OCI-LY7 (cell line): ENCODE results near the gene DUSP14. TPM values are rescaled to one million over a fixed set of nuclear protein-coding genes. Genes with fewer than 3 reads are reported as not detected.

Experiments used
- BruUV-seq: library from RNA; stranded (reverse); fragments of 400-500 nt; replicated peaks from 2 replicates; lab custom pipeline; 2021; lab: Mats Ljungman, UMichigan
- CTCF ChIA-PET: fragments of 300-600 bp; sonication (Branson Sonifier 250); formaldehyde crosslinking; loops from one replicate; lab custom pipeline; 2022; ENCODE audit warnings: antibody characterized with exemption; ENCODE audit not compliant: unreplicated experiment; lab: Charles Lee
- POLR2A ChIA-PET: fragments of 300-600 bp; sonication (Branson Sonifier 250); formaldehyde crosslinking; loops from one replicate; lab custom pipeline; 2022; ENCODE audit warnings: antibody characterized with exemption; lab: Charles Lee
- DNase-seq: peaks from one replicate; pipeline ENCODE4 v3.0.0-alpha.2; 2015; ENCODE audit warnings: low spot score
- H2AFZ ChIP-seq: fragments of 200-600 bp; sonication (generic), shearing (Covaris generic); 2 replicates; pipeline ENCODE4 v1.6.1; 2014; ENCODE audit warnings: mild to moderate bottlenecking, antibody characterized with exemption, low read length, moderate library complexity
- H3K27ac ChIP-seq: fragments of 200-600 bp; sonication (generic); 2 replicates; pipeline ENCODE4 v1.5.1; 2014; ENCODE audit warnings: mixed run types, low read depth, mild to moderate bottlenecking, moderate library complexity, low read length, inconsistent platforms; ENCODE audit not compliant: poor library complexity, severe bottlenecking
- H3K36me3 ChIP-seq: fragments of 200-600 bp; sonication (generic); 2 replicates; pipeline ENCODE4 v1.6.1; 2014; ENCODE audit warnings: mild to moderate bottlenecking, antibody characterized with exemption, low read length, moderate library complexity, mixed read lengths; ENCODE audit not compliant: insufficient read depth
- H3K4me1 ChIP-seq: fragments of 200-600 bp; sonication (generic); 2 replicates; pipeline ENCODE4 v1.5.1; 2014; ENCODE audit warnings: mild to moderate bottlenecking, low read length; ENCODE audit not compliant: insufficient read depth, poor library complexity, severe bottlenecking
- H3K4me2 ChIP-seq: fragments of 200-600 bp; sonication (generic); 2 replicates; pipeline ENCODE4 v1.6.1; 2014; ENCODE audit warnings: mild to moderate bottlenecking, low read length
- H3K4me3 ChIP-seq: fragments of 200-600 bp; sonication (generic); 2 replicates; pipeline ENCODE4 v1.5.1; 2014; ENCODE audit warnings: mild to moderate bottlenecking, low read depth, low read length; ENCODE audit not compliant: poor library complexity, severe bottlenecking
- H3K79me2 ChIP-seq: fragments of 200-600 bp; sonication (generic); 2 replicates; pipeline ENCODE4 v1.6.1; 2016; ENCODE audit warnings: low read depth, mild to moderate bottlenecking, low read length, moderate library complexity, mixed read lengths; ENCODE audit not compliant: insufficient read depth
- H3K9me2 ChIP-seq: fragments of 200-600 bp; sonication (generic); 2 replicates; pipeline ENCODE4 v1.6.1; 2016; ENCODE audit warnings: mild to moderate bottlenecking, low read length, mixed read lengths; ENCODE audit not compliant: insufficient read depth
- H3K9me3 ChIP-seq: fragments of 200-600 bp; sonication (generic); 2 replicates; pipeline ENCODE4 v1.6.1; 2014; ENCODE audit warnings: mild to moderate bottlenecking, mixed run types, low read length, mixed read lengths
- H4K20me1 ChIP-seq: fragments of 200-600 bp; sonication (generic); 2 replicates; pipeline ENCODE4 v1.6.1; 2014; ENCODE audit warnings: mild to moderate bottlenecking, antibody characterized with exemption, low read length, moderate library complexity, mixed read lengths; ENCODE audit not compliant: insufficient read depth
- CTCF ChIP-seq: fragments of 200-600 bp; sonication (generic); conservative IDR thresholded peaks from 2 replicates; pipeline ENCODE4 v1.5.1; 2014; ENCODE audit warnings: mild to moderate bottlenecking, antibody characterized with exemption, low read length, moderate library complexity, mixed read lengths
- EZH2phosphoT487 ChIP-seq: fragments of 200-600 bp; sonication (generic); IDR thresholded peaks from 2 replicates; pipeline ENCODE4 v1.6.1; 2018; ENCODE audit warnings: low read depth, borderline replicate concordance, mild to moderate bottlenecking, mixed run types, antibody characterized with exemption, low read length, moderate library complexity, mixed read lengths
- intact Hi-C: fragments of 100-400 bp; cut with micrococcal nuclease; formaldehyde crosslinking; loops from one replicate; pipeline ENCODE4 v1.10.0; 2022; ENCODE audit not compliant: unreplicated experiment
- total RNA-seq, 2 experiments: library from RNA; depleted of rRNA in 1 of 2; stranded (reverse); fragments of >200 nt in 1 of 2; shearing (Covaris generic) in 1 of 2; gene quantifications; 2 replicates each; pipeline ENCODE4 v1.2.3, GENCODE V29; 2014 to 2022

The DUSP14 gene
- total RNA-seq, 2 experiments from 2014 or later = 11.0 to 21.5 TPM

- no peak for TF ChIP-seq CTCF
- TF ChIP-seq EZH2phosphoT487 = no peak
- Histone ChIP-seq H3K79me2 (peaks cover 8% of the 10 kb centered on the region; the same call in 1 of the 2 replicates), H3K27ac (no peak overlapping the region), H3K4me3 (no peak overlapping the region), H3K9me2 (no peaks in the 10 kb centered on the region), H3K36me3 (no peaks in the 10 kb centered on the region), H2AFZ (no peak overlapping the region), H3K4me1 (peaks cover 28% of the 10 kb centered on the region), H4K20me1 (peaks cover 3% of the 10 kb centered on the region; the same call in 1 of the 2 replicates), H3K4me2 (no peak overlapping the region), H3K9me3 (no peaks in the 10 kb centered on the region)
- ChIA-PET CTCF (no interaction called here), POLR2A (interaction anchor here (0.5 kb wide), 1 partner anchor 429 kb away, joined by 3 read pairs; no protein-coding TSS in a partner anchor)
- intact Hi-C loops = loop anchor here (5.0 kb wide), 1 partner anchor 129 kb away; no protein-coding TSS in a partner anchor
- no peak for DNase-seq
- no TSS peak for BruUV-seq
These were observed 3.6 kb upstream of the DUSP14 start for GRCh38 chr17:37485938-37486570.

GRCh38 chr17:37488009-37488604 is 1.6 kb upstream of the DUSP14 start:
- BruUV-seq = TSS peak; percentile 65
- CTCF ChIA-PET = no interaction called here
- Histone ChIP-seq H3K9me2 (no peaks in the 10 kb centered on the region), H3K4me2 (peak overlapping the region; percentile 85), H4K20me1 (peaks cover 11% of the 10 kb centered on the region; the same call in 1 of the 2 replicates), H3K4me1 (peaks cover 42% of the 10 kb centered on the region), H2AFZ (peak overlapping the region; percentile 59), H3K36me3 (0 out of 2 replicates have a peak, but pooled peaks cover 2% of the 10 kb centered on the region), H3K79me2 (peaks cover 29% of the 10 kb centered on the region), H3K4me3 (peak overlapping the region; percentile 70), H3K27ac (no peak overlapping the region), H3K9me3 (no peaks in the 10 kb centered on the region)
- TF ChIP-seq EZH2phosphoT487 = no peak
- no peak for TF ChIP-seq CTCF
- POLR2A ChIA-PET = no interaction called here
- no peak for DNase-seq
- intact Hi-C loops = loop anchor here (2.0 to 5.0 kb wide), 2 partner anchors 81 to 131 kb away; partner anchors contain the start of genes ACACA and TADA2A
